ENCODE results near the gene TMEM94. TPM values are rescaled to one million over a fixed set of nuclear protein-coding genes. Genes with fewer than 3 reads are reported as not detected.

TMEM94 gene
- total and polyA plus RNA-seq, 9 of the 15 experiments (the other 6 are each of a cell fraction or from before 2014, with no cell fraction given): 0.35 to 48.1 (median 14.4) TPM

DNA sequence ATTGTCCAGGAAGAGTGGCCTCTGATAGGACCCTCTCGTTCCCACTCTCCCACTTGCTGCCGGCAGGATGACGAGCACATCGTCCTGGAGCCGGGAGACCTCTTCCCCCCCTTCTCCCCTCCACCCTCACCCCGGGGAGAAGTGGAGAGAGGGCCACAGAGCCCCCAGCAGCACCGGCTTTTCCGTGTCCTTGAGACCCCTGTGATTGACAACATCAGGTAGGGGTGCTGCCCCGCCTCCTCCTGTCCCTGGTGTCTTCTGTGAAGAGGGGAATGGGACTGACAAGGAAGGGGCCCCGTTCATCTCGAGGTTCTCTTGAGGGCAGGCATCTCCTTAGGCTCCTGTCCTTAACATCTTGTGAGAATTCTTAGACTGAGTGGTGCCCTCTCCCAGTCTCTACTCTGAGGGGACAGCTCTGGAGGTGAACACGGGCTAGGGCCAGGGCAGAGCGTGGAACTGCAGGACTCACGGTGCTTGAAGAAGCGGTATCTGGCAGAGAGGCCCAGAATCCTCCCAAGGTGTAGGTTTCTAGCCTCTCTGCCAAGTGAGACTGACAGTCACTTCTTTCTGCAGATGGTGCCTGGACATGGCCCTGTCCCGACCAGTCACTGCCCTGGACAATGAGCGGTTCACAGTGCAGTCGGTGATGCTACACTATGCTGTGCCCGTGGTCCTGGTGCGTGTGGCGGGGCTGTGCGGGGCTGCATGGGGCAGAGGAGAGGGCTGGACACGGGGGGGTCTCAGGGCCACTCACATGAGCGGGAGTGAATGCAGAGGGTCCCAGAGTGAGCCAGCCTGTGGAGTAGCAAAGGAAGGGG is 32.5 kb downstream of the TMEM94 start:
- Histone ChIP-seq H3K9me1 (ENCODE audit: control insufficient read depth, insufficient read depth, low read length) (no peaks in the 10 kb centered on the region), H3K27me3 (ENCODE audit: control insufficient read depth in 2 of 2, insufficient read depth in 2 of 2, low read length in 2 of 2) (no peaks in the 10 kb centered on the region), H3K79me2 (ENCODE audit: control insufficient read depth, insufficient read depth, low read length) (0 out of 3 replicates have a peak, but pooled peaks cover 2% of the 10 kb centered on the region), H3K9me3 (replicated peaks; ENCODE audit: control insufficient read depth, insufficient read depth, low read depth, low read length) (no peaks in the 10 kb centered on the region), H2AFZ (ENCODE audit: low read depth, low read length) (no peak overlapping the region), H3K4me2 (ENCODE audit: insufficient read depth, low read length) (no peak overlapping the region), H3K9ac (ENCODE audit: insufficient read depth in 1 of 2, low read depth in 2 of 2, low read length in 2 of 2) (peak overlapping the region in 1 of 2 experiments; percentile 43; a peak in 2 of 4 replicates), H3K4me1 (replicated peaks in 1 of 2; ENCODE audit: control insufficient read depth in 2 of 2, insufficient read depth in 2 of 2, low read length in 2 of 2) (peaks cover 11 to 36% of the 10 kb centered on the region in 2 experiments; a peak in 4 of 5 replicates), H3K4me3 (no peak overlapping the region), H3K36me3 (ENCODE audit: control insufficient read depth, insufficient read depth, low read length) (peaks cover 18% of the 10 kb centered on the region; the same call in 1 of the 3 replicates), H3K27ac (ENCODE audit: extremely low read depth, low read depth, low read length) (no peak overlapping the region), H4K20me1 (replicated peaks; ENCODE audit: control insufficient read depth, insufficient read depth, low read length) (peaks cover 10% of the 10 kb centered on the region; the same call in 1 of the 2 replicates)
- BruUV-seq (replicated peaks): no TSS peak
- WGBS (ENCODE audit: insufficient coverage, low coverage, missing lambda C conversion rate): 77% methylated on average over 20 of the region's 24 CpGs
- in situ Hi-C loops (cut with MboI) (no loop called here), intact Hi-C loops (cut with micrococcal nuclease) (no loop called here)
- POLR2A ChIA-PET: no interaction called here
- TF ChIP-seq, protein P1, sequence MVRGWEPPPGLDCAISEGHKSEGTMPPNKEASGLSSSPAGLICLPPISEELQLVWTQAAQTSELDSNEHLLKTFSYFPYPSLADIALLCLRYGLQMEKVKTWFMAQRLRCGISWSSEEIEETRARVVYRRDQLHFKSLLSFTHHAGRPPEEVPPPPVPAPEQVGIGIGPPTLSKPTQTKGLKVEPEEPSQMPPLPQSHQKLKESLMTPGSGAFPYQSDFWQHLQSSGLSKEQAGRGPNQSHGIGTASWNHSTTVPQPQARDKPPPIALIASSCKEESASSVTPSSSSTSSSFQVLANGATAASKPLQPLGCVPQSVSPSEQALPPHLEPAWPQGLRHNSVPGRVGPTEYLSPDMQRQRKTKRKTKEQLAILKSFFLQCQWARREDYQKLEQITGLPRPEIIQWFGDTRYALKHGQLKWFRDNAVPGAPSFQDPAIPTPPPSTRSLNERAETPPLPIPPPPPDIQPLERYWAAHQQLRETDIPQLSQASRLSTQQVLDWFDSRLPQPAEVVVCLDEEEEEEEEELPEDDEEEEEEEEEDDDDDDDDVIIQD (CRISPR knock-in tag; IDR thresholded peaks at IDR 0.05): no peak
- TF ChIP-seq KDM2B (CRISPR knock-in tag; IDR thresholded peaks at IDR 0.05): no peak
- no peak for TF ChIP-seq TAF1 (IDR thresholded peaks at IDR 0.05; ENCODE audit: control insufficient read depth, extremely low read depth, insufficient read depth, low read length, severe bottlenecking)
- TF ChIP-seq, protein P2, sequence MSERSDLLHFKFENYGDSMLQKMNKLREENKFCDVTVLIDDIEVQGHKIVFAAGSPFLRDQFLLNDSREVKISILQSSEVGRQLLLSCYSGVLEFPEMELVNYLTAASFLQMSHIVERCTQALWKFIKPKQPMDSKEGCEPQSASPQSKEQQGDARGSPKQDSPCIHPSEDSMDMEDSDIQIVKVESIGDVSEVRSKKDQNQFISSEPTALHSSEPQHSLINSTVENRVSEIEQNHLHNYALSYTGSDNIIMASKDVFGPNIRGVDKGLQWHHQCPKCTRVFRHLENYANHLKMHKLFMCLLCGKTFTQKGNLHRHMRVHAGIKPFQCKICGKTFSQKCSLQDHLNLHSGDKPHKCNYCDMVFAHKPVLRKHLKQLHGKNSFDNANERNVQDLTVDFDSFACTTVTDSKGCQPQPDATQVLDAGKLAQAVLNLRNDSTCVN (CRISPR knock-in tag; IDR thresholded peaks at IDR 0.05): no peak
- TF ChIP-seq ZNF253 (CRISPR knock-in tag; conservative IDR thresholded peaks at IDR 0.05): no peak
- no peak for TF ChIP-seq ARNT (IDR thresholded peaks at IDR 0.05)
- TF ChIP-seq, protein P3, sequence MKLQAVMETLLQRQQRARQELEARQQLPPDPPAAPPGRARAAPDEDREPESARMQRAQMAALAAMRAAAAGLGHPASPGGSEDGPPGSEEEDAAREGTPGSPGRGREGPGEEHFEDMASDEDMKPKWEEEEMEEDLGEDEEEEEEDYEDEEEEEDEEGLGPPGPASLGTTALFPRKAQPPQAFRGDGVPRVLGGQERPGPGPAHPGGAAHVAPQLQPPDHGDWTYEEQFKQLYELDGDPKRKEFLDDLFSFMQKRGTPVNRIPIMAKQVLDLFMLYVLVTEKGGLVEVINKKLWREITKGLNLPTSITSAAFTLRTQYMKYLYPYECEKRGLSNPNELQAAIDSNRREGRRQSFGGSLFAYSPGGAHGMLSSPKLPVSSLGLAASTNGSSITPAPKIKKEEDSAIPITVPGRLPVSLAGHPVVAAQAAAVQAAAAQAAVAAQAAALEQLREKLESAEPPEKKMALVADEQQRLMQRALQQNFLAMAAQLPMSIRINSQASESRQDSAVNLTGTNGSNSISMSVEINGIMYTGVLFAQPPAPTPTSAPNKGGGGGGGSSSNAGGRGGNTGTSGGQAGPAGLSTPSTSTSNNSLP (IDR thresholded peaks at IDR 0.05; ENCODE audit: borderline replicate concordance, low read depth, low read length): no peak
- no peak for TF ChIP-seq NCOA6 (IDR thresholded peaks at IDR 0.05)
- TF ChIP-seq, protein P4, sequence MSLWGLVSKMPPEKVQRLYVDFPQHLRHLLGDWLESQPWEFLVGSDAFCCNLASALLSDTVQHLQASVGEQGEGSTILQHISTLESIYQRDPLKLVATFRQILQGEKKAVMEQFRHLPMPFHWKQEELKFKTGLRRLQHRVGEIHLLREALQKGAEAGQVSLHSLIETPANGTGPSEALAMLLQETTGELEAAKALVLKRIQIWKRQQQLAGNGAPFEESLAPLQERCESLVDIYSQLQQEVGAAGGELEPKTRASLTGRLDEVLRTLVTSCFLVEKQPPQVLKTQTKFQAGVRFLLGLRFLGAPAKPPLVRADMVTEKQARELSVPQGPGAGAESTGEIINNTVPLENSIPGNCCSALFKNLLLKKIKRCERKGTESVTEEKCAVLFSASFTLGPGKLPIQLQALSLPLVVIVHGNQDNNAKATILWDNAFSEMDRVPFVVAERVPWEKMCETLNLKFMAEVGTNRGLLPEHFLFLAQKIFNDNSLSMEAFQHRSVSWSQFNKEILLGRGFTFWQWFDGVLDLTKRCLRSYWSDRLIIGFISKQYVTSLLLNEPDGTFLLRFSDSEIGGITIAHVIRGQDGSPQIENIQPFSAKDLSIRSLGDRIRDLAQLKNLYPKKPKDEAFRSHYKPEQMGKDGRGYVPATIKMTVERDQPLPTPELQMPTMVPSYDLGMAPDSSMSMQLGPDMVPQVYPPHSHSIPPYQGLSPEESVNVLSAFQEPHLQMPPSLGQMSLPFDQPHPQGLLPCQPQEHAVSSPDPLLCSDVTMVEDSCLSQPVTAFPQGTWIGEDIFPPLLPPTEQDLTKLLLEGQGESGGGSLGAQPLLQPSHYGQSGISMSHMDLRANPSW (CRISPR knock-in tag; IDR thresholded peaks at IDR 0.05): no peak
- TF ChIP-seq HMGN3 (IDR thresholded peaks at IDR 0.05; ENCODE audit: borderline replicate concordance, extremely low read depth, insufficient read length, low read depth, low read length): no peak
- TF ChIP-seq CBX2 (IDR thresholded peaks at IDR 0.05; ENCODE audit: insufficient read depth, low read length, poor library complexity, severe bottlenecking): no peak
- CTCF ChIA-PET (ENCODE audit: low intra/inter-chr PET ratio): no interaction called here
- DNase-seq (ENCODE audit: extremely low read depth in 1 of 4, low spot score in 3 of 4) (no peak), ATAC-seq (no peak), FAIRE-seq (no peak)
